Purkinje cell (primary cell): ENCODE data around the gene EEF2K. TPM values are rescaled to one million over a fixed set of nuclear protein-coding genes. Genes with fewer than 3 reads are reported as not detected.

Experiments
- polyA plus RNA-seq: library from polyadenylated mRNA; unstranded; fragments of >200 nt; fragmentation: Nextera tagmentation; gene quantifications from 2 replicates; pipeline ENCODE4 v1.2.1, GENCODE V29; 2014

The EEF2K gene
- 0.43 and 0.67 TPM in 2 replicates for polyA plus RNA-seq

DNA sequence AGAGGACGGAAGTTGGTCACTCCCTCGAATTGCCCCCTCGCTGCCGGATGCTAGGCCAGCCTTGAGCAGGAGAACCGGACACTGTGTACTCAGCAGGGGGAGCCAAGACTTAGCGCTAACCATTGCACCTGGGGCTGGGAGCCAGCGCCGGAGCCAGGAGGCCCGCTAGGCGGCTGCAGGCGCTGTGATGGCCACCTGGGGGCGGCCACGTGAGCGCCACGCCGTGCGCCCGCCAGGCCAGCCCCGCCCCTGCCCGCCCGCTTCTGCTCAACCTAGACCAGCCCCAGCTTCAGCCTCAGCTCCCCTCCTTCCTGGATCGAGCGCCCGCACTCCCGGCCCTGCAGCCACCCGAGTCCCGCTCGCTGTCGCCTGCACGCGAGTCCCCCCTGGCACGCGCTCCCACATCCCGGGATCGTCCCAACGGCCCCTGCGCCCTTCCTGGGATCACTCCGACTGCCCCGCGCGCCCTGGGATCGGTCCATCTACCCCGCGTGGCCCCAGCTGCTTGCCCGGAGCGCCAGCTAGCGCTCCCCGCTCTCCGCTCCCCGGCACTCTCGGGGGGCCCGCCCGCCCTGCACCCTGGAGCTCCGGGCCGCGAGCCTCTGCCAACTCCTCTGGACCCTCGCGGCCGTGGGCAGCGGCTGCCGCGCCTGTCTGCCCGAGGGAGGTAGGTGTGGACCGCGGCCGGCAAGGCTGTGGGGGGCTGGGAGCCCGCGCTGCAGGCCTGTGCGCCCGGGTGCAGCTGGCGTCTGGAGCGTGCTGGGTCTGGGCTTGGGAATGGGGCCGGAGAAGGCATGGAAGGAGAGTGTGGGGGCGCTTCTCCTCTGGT, at the start of gene EEF2K:
Gene EEF2K (plus strand): TSS at position 266 of the 829 bp plus-strand sequence. CDS start 19,452 bp downstream, outside the sequence.

DNA sequence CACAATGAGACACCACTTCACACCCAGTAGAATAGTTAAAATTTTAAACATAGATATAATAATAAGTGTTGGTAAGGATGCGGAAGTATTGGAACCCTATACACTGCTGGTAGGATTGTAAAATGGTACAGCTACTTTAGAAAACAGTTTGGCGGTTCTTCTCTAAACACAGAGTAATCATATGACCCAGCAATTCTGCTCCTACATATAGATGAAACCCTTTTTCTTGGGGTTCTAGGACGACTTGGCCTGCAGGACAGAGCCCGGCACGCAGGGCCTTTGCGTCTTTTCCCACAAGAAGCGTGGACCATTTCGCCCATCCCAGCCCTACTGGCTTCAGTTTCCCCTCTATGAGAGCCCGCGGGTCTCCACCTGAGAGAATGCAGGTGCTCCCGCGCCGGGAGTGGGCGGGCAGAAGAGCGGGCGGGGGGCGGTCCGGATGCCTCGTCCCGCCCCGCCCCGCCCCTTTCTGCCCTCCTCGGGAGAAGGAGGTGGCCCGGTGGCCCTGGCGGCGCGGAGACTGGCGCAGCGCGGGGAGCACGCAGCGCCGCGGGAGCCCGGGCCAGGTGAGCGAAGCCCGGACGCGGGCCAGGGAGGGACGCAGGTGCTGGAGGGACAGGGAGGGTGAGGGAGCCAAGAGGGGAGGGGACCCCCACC, 44.0 kb upstream of the EEF2K start, which contains the start of gene SDR42E2:
Gene SDR42E2 (plus strand): TSS at position 508 of the 657 bp plus-strand sequence. CDS start 3,077 bp downstream, outside the sequence.

DNA sequence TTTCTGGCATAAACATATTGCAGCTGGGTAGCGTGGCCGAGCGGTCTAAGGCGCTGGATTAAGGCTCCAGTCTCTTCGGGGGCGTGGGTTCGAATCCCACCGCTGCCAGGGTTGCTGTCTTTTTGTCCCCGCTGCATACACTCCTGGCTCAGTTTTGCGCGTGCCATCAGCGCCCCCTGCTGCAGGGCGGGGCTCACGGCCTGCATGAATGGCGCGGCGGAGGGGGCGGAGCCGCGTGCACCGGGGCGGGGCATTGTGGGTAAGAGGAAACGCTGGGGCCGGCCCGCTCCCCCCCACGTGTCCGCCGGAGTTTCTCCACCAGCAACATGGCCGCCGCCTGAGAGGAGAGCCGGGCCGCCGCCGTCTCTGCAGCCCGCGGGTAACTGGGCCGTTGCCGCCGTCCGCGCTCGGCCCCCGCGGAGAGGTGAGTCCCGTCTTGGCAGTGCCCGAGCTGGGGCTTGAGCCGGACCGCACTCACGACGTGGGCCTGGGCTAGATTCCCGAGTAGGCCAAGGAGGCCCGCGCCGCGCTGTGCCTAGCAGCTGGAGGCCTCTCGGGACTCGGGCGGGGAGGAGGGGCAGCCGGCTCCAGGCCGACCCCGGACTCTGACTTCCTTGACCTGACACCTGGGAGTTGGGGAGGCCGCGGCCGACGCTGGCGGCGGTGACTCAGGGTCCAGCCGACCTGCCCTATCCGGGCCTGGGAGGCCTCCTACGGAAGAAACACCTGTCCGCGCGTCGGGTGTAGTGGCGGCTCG, 91.2 kb downstream of the EEF2K start, which contains the start of gene POLR3E:
Gene POLR3E (plus strand): TSS at position 296 of the 757 bp plus-strand sequence. CDS start 5,560 bp downstream, outside the sequence.

Other genes starting within 250 kb of the EEF2K start
- gene PDZD9, start 205.2 kb upstream of the EEF2K start, polyA plus RNA-seq = 1.6 and 4.3 TPM in 2 replicates
- gene MOSMO, start 198.2 kb upstream of the EEF2K start, polyA plus RNA-seq = 45.2 and 48.1 TPM in 2 replicates
- gene VWA3A, start 113.7 kb upstream of the EEF2K start, polyA plus RNA-seq = 0.70 and 0.74 TPM in 2 replicates
- gene SDR42E2, start 43.8 kb upstream of the EEF2K start, polyA plus RNA-seq = not detected in 2 replicates
- 21.6 and 26.9 TPM in 2 replicates for gene POLR3E, start 91.1 kb downstream of the EEF2K start, polyA plus RNA-seq
- 5.1 and 10.4 TPM in 2 replicates for gene CDR2, start 168.3 kb downstream of the EEF2K start, polyA plus RNA-seq